ENCODE results near the gene TEF. TPM values are rescaled to one million over a fixed set of nuclear protein-coding genes. Genes with fewer than 3 reads are reported as not detected.

TEF gene
- total RNA-seq, 1 experiment from 2014 or later = 19.4 TPM

DNA sequence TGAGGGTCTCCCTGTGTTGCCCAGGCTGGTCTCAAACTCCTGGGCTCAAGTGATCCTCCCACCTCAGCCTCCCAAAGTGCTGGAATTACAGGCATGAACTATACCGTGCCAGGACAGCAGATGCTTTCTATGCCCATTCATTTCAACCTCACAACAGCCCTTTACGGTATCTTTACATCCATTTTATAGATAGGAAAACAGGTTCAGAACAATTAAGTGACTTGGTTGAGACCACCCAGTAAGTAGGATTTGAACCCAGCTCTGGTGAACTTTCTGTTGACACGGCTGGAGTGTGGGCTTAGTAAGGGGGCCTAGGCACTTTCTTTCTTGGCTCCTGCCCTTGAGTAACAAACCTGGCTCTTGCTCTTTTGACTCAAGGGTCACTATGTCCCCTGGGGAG is 25.7 kb downstream of the TEF start:
- DNase-seq = no peak
- BruUV-seq (replicated peaks) = no TSS peak
- Histone ChIP-seq H4K20me1 (ENCODE audit: insufficient read depth) (no peaks in the 10 kb centered on the region), H3K27me3 (ENCODE audit: insufficient read depth, low read depth) (no peaks in the 10 kb centered on the region), H3K79me2 (ENCODE audit: low read depth) (peaks cover 11% of the 10 kb centered on the region), H3K4me2 (no peak overlapping the region), H3K36me3 (ENCODE audit: low read depth) (no peaks in the 10 kb centered on the region), H3K4me3 (no peak overlapping the region), H3F3A (ENCODE audit: insufficient read depth, low read depth) (peaks cover 3% of the 10 kb centered on the region), H3K9me3 (ENCODE audit: insufficient read depth, low read depth) (no peaks in the 10 kb centered on the region), H2AFZ (no peak overlapping the region), H3K9me2 (ENCODE audit: insufficient read depth) (no peaks in the 10 kb centered on the region), H3K4me1 (replicated peaks; ENCODE audit: insufficient read depth) (peaks cover 12% of the 10 kb centered on the region), H3K27ac (no peak overlapping the region)
- ChIA-PET POLR2A (ENCODE audit: unreplicated experiment) (no interaction called here), CTCF (no interaction called here)
- intact Hi-C loops (cut with micrococcal nuclease; ENCODE audit: unreplicated experiment) = loop anchor here (10.0 kb wide), 1 partner anchor 187 kb away; no protein-coding TSS in a partner anchor
- TF ChIP-seq, protein P1, sequence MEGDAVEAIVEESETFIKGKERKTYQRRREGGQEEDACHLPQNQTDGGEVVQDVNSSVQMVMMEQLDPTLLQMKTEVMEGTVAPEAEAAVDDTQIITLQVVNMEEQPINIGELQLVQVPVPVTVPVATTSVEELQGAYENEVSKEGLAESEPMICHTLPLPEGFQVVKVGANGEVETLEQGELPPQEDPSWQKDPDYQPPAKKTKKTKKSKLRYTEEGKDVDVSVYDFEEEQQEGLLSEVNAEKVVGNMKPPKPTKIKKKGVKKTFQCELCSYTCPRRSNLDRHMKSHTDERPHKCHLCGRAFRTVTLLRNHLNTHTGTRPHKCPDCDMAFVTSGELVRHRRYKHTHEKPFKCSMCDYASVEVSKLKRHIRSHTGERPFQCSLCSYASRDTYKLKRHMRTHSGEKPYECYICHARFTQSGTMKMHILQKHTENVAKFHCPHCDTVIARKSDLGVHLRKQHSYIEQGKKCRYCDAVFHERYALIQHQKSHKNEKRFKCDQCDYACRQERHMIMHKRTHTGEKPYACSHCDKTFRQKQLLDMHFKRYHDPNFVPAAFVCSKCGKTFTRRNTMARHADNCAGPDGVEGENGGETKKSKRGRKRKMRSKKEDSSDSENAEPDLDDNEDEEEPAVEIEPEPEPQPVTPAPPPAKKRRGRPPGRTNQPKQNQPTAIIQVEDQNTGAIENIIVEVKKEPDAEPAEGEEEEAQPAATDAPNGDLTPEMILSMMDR (conservative IDR thresholded peaks at IDR 0.05) = no peak
- TF ChIP-seq EZH2 (IDR thresholded peaks at IDR 0.05; ENCODE audit: low read depth) = no peak

DNA sequence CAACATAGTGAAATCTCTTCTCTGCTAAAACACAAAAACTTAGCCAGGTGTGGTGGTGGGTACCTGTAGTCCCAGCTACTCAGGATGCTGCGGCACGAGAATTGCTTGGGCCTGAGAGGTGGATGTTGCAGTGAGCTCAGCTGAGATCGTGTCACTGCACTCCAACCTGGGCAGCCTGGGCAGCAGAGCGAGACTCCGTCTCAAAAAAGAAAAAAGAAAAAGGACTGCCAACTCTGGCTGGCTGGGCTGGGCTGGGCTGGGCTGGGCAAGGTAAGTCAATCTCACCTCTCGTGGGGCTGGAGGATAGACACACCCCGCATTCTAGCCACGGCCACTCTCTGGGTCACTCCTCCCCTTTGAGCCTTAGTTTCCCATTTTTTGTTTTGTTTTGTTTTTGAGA is 26.9 kb downstream of the TEF start:
- no peak for TF ChIP-seq EZH2 (IDR thresholded peaks at IDR 0.05; ENCODE audit: low read depth)
- TF ChIP-seq, protein P1 (conservative IDR thresholded peaks at IDR 0.05) = no peak
- BruUV-seq (replicated peaks) = no TSS peak
- intact Hi-C loops (cut with micrococcal nuclease; ENCODE audit: unreplicated experiment) = loop anchor here (10.0 kb wide), 1 partner anchor 186 kb away; no protein-coding TSS in a partner anchor
- H3K79me2 ChIP-seq (ENCODE audit: low read depth) = peaks cover 14% of the 10 kb centered on the region
- H3K9me2 ChIP-seq (ENCODE audit: insufficient read depth) = no peaks in the 10 kb centered on the region
- H3K27me3 ChIP-seq (ENCODE audit: insufficient read depth, low read depth) = no peaks in the 10 kb centered on the region
- no peak overlapping the region for H3K4me2 ChIP-seq
- H3K27ac ChIP-seq = no peak overlapping the region
- H3K36me3 ChIP-seq (ENCODE audit: low read depth) = no peaks in the 10 kb centered on the region
- H3K9me3 ChIP-seq (ENCODE audit: insufficient read depth, low read depth) = no peaks in the 10 kb centered on the region
- no peak for DNase-seq
- POLR2A ChIA-PET (ENCODE audit: unreplicated experiment) = no interaction called here
- peaks cover 6% of the 10 kb centered on the region for H3F3A ChIP-seq (ENCODE audit: insufficient read depth, low read depth)
- H4K20me1 ChIP-seq (ENCODE audit: insufficient read depth) = no peaks in the 10 kb centered on the region
- H3K4me1 ChIP-seq (replicated peaks; ENCODE audit: insufficient read depth) = peaks cover 14% of the 10 kb centered on the region
- CTCF ChIA-PET = no interaction called here
- H3K4me3 ChIP-seq = no peak overlapping the region
- H2AFZ ChIP-seq = no peak overlapping the region

DNA sequence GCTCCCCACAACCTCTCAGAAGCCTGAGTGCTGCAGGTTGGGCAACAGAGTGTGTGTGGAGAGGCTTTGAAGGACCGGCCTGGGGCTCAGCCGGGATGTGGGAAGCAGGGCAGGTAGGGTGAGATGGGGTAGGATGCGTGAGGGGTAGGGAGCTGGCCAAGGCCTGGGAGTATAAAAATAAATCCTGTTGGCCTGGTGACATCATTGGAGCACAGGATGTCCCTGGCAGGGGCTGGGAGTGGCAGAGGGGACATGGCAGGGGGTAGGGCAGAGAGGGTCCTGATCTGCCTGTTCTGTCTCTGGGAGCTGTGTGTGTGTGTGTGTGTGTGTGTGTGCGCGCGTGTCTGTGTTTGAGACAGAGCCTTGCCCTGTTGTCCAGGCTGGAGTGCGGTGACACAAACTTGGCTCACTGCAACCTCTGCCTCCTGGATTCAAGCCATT is 28.6 kb downstream of the TEF start:
- H3K9me2 ChIP-seq (ENCODE audit: insufficient read depth) = no peaks in the 10 kb centered on the region
- H3K4me3 ChIP-seq = no peak overlapping the region
- no peaks in the 10 kb centered on the region for H3K27me3 ChIP-seq (ENCODE audit: insufficient read depth, low read depth)
- no peak overlapping the region for H3K27ac ChIP-seq
- intact Hi-C loops (cut with micrococcal nuclease; ENCODE audit: unreplicated experiment) = no loop called here
- H3K36me3 ChIP-seq (ENCODE audit: low read depth) = no peaks in the 10 kb centered on the region
- H3F3A ChIP-seq (ENCODE audit: insufficient read depth, low read depth) = peaks cover 18% of the 10 kb centered on the region
- DNase-seq = no peak
- no TSS peak for BruUV-seq (replicated peaks)
- CTCF ChIA-PET = interaction anchor here (0.6 to 0.8 kb wide), 2 partner anchors 107 to 639 kb away, joined by 3 to 7 read pairs; no protein-coding TSS in a partner anchor
- POLR2A ChIA-PET (ENCODE audit: unreplicated experiment) = no interaction called here
- peaks cover 27% of the 10 kb centered on the region for H3K79me2 ChIP-seq (ENCODE audit: low read depth)
- TF ChIP-seq, protein P1 (conservative IDR thresholded peaks at IDR 0.05) = no peak
- no peak for TF ChIP-seq EZH2 (IDR thresholded peaks at IDR 0.05; ENCODE audit: low read depth)
- no peaks in the 10 kb centered on the region for H4K20me1 ChIP-seq (ENCODE audit: insufficient read depth)
- H2AFZ ChIP-seq = no peak overlapping the region
- H3K4me1 ChIP-seq (replicated peaks; ENCODE audit: insufficient read depth) = peaks cover 22% of the 10 kb centered on the region
- H3K4me2 ChIP-seq = no peak overlapping the region
- no peaks in the 10 kb centered on the region for H3K9me3 ChIP-seq (ENCODE audit: insufficient read depth, low read depth)
